Upper lobe of right lung (tissue), 1 donor: ENCODE measurements around the gene MRPL23. TPM values are rescaled to one million over a fixed set of nuclear protein-coding genes. Genes with fewer than 3 reads are reported as not detected.

Experiments
- ATAC-seq: fragments of 200-7000 bp; cut with Tn5 transposase; one replicate; pipeline ENCODE4 v1.9.1; 2020; ENCODE audit warnings: mild to moderate bottlenecking, moderate library complexity
- DNase-seq: peaks from one replicate; pipeline ENCODE4 v3.0.0-alpha.2; 2020
- H3K27ac ChIP-seq: fragments of 200-600 bp; one replicate; pipeline ENCODE4 v1.8.0; 2022
- H3K27me3 ChIP-seq: fragments of 200-600 bp; one replicate; pipeline ENCODE4 v1.8.0; 2022; ENCODE audit warnings: mild to moderate bottlenecking
- H3K36me3 ChIP-seq: fragments of 200-600 bp; one replicate; pipeline ENCODE4 v1.8.0; 2022
- H3K4me1 ChIP-seq: fragments of 200-600 bp; one replicate; pipeline ENCODE4 v1.8.0; 2022
- H3K4me3 ChIP-seq: fragments of 200-600 bp; one replicate; pipeline ENCODE4 v1.8.0; 2022; ENCODE audit warnings: mild to moderate bottlenecking
- H3K9me3 ChIP-seq: fragments of 200-600 bp; one replicate; pipeline ENCODE4 v1.8.0; 2022
- CTCF ChIP-seq: fragments of 200-600 bp; IDR thresholded peaks from one replicate; pipeline ENCODE4 v1.8.0; 2022; ENCODE audit warnings: antibody characterized with exemption
- intact Hi-C: fragments of 100-400 bp; cut with DNase I; formaldehyde crosslinking; loops from one replicate; pipeline ENCODE4 v1.11.0; 2022
- total RNA-seq: library from RNA; stranded (reverse); fragmentation: NEBNext Ultra II Directional; extraction: Animal tissue kit (Norgen Biotek cat#: 25700); gene quantifications from one replicate; pipeline ENCODE4 v1.2.1, GENCODE V29; 2021
- donor health status: DM: no; HTN: yes; CAD: no; lungs with severe emphysema.

The MRPL23 gene
- total RNA-seq, 1 donor from 2014 or later = 58.6 TPM

GRCh38 chr11:1908618-1909017, 38.5 kb upstream of the MRPL23 start:
- intact Hi-C loops = no loop called here
- ATAC-seq (no peak), DNase-seq (no peak)
- Histone ChIP-seq H3K4me1 (no peaks in the 10 kb centered on the region), H3K4me3 (no peak overlapping the region), H3K36me3 (no peaks in the 10 kb centered on the region), H3K9me3 (no peaks in the 10 kb centered on the region), H3K27me3 (no peaks in the 10 kb centered on the region), H3K27ac (no peak overlapping the region)
- TF ChIP-seq CTCF = no peak

GRCh38 chr11:1909524-1909923, 37.6 kb upstream of the MRPL23 start:
- ATAC-seq (no peak), DNase-seq (no peak)
- Histone ChIP-seq H3K4me1 (no peaks in the 10 kb centered on the region), H3K27ac (no peak overlapping the region), H3K4me3 (no peak overlapping the region), H3K9me3 (no peaks in the 10 kb centered on the region), H3K36me3 (no peaks in the 10 kb centered on the region), H3K27me3 (no peaks in the 10 kb centered on the region)
- intact Hi-C loops = no loop called here
- TF ChIP-seq CTCF = no peak

GRCh38 chr11:1912289-1912878, 34.7 kb upstream of the MRPL23 start:
- Histone ChIP-seq H3K4me3 (no peak overlapping the region), H3K27ac (no peak overlapping the region), H3K36me3 (no peaks in the 10 kb centered on the region), H3K27me3 (no peaks in the 10 kb centered on the region), H3K4me1 (no peaks in the 10 kb centered on the region), H3K9me3 (no peaks in the 10 kb centered on the region)
- TF ChIP-seq CTCF = no peak
- no peak for ATAC-seq
- intact Hi-C loops = no loop called here
- DNase-seq = no peak

GRCh38 chr11:1913271-1914060, 33.7 kb upstream of the MRPL23 start:
- no peak for DNase-seq
- no peaks in the 10 kb centered on the region for H3K36me3 ChIP-seq
- no peak overlapping the region for H3K4me3 ChIP-seq
- TF ChIP-seq CTCF = no peak
- no peaks in the 10 kb centered on the region for H3K4me1 ChIP-seq
- intact Hi-C loops = no loop called here
- H3K27ac ChIP-seq = no peak overlapping the region
- no peaks in the 10 kb centered on the region for H3K9me3 ChIP-seq
- no peaks in the 10 kb centered on the region for H3K27me3 ChIP-seq
- ATAC-seq = no peak

- Histone ChIP-seq H3K27ac (no peak overlapping the region), H3K9me3 (no peaks in the 10 kb centered on the region), H3K4me1 (no peaks in the 10 kb centered on the region), H3K27me3 (no peaks in the 10 kb centered on the region), H3K4me3 (no peak overlapping the region), H3K36me3 (no peaks in the 10 kb centered on the region)
- no peak for TF ChIP-seq CTCF
- ATAC-seq (no peak), DNase-seq (no peak)
- intact Hi-C loops = loop anchor here (1.0 kb wide), 1 partner anchor 22 kb away; no protein-coding TSS in a partner anchor
These were observed 31.4 kb upstream of the MRPL23 start for GRCh38 chr11:1915795-1916131.
